Dedifferentiated amniotic fluid mesenchymal stem cell (primary cell): ENCODE measurements around the gene SLC5A8.
"Not testable (repeated sequence)": the region's sequence is repeated elsewhere in the genome, so short reads cannot be mapped to it uniquely, and the experiment has no call there.

Source experiments
- DNase-seq: peaks from one replicate; pipeline ENCODE4 v3.0.0-alpha.2; 2016; ENCODE audit errors: extremely low spot score

SLC5A8 gene

GRCh38 chr12:101172316-101172715, 37.7 kb downstream of the SLC5A8 start:
- DNase-seq, result no peak

- no peak for DNase-seq
These were observed 42.0 kb downstream of the SLC5A8 start for GRCh38 chr12:101168001-101168400.

- no peak for DNase-seq
These were observed 43.2 kb downstream of the SLC5A8 start for GRCh38 chr12:101166866-101167265.

GRCh38 chr12:101165319-101165718, 44.7 kb downstream of the SLC5A8 start:
- no peak for DNase-seq

DNA sequence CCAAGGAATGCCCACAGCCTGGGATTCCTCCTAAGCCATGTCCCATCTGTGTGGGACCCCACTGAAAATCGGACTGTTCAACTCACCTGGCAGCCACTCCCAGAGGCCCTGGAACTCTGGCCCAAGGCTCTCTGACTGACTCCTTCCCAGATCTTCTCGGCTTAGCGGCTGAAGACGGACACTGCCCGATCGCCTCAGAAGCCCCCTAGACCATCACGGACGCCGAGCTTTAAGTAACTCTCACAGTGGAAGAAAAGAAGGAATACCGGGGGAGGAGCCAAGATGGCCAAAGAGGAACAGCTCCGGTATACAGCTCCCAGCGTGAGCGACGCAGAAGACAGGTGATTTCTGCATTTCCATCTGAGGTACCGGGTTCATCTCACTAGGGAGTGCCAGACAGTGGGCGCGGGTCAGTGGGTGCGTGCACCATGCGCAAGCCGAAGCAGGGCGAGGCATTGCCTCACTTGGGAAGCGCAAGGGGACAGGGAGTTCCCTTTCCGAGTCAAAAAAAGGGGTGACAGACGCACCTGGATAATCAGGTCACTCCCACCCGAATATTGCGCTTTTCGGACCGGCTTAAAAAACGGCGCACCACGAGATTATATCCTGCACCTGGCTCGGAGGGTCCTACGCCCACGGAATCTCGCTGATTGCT, 64.1 kb downstream of the SLC5A8 start:
- not testable (repeated sequence) for DNase-seq

DNA sequence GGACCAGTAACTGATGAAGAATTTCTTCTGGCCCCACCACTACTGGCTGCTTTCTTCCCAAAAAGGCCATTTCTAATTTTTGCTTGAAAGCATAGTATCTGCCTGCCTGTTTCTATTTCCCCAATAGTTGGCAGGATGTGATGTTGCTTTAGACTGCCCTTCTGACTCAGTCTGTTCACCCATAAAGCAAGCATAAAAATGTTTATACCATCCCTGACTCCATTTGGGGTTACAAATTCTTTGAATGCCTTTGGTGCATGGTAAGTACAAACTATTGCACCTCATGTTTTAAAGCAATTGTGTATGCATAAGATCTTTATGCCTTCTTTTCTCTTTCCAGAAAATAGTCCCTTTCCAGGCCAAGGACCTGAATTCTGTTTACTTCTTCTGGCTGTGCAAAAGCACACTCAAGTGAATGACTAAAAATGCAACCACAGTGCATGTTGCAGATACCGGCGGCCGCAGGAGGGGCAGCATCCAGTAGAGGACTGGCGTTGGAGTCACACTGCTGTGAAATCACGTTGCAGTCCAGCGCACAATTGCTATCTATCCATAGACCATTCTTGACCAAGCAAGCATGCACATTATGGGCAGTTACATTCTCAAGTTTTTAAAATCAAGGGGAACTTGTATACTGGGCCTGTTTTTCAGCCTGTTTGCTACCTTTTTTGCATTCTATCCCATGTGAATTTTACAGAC, 82.4 kb downstream of the SLC5A8 start:
- peak; percentile 51 for DNase-seq

- no peak for DNase-seq
These were observed 92.2 kb downstream of the SLC5A8 start for GRCh38 chr12:101117842-101118241.

GRCh38 chr12:101116911-101117310, 93.1 kb downstream of the SLC5A8 start:
- no peak for DNase-seq

DNA sequence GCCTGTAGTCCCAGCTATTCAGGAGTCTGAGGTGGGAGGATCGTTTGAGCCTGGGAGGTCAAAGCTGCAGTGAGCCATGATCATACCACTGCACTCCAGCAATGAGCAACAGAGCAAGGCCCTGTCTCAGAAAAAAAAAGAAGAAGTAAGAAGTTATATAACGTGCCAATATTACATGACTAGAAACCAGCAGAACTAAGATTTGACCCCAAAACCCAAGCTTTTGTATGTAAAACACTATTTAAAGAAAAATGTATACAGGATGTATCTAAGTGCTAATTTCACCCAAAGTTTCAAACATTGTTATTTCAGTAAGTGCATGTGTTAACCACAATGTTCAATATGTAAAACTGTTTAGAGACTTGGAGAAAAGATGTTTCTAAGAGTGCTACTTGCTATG, 94.7 kb downstream of the SLC5A8 start:
- DNase-seq, result no peak

DNA sequence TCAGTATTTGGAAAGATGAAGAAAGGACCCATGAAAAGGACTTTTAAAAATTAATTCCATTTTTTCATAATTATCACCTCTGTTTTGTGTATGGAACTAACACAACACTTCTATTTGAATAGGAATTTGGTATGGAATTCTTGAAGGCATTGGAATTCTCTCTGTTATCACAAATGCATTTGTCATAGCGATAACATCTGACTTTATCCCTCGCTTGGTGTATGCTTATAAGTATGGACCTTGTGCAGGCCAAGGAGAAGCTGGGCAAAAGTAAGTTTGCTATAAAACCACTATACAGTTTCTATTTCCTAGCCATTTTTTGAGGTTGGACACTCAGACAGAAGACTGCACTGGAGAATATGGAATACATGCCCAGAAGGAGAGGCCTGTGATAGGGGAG, 98.6 kb downstream of the SLC5A8 start:
- no peak for DNase-seq

DNA sequence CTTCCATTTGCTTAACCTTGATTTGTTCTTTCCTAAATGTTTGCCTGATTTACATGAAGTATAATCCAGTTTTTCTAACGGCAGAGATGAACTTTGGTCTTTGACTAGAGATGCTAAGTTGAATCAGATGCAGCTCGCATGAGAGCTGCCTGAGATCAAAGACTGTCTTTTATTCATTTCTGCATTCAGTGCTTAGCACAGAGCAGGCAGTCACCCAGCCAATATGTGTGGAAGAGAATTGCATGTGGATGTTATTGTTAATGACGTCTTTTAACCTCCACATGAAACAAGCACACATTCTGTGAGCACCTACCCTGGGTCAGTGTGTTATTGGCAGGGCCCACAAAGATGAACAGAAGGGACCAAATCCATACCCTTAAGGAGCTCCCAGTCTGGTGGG, 99.2 kb downstream of the SLC5A8 start:
- no peak for DNase-seq

DNA sequence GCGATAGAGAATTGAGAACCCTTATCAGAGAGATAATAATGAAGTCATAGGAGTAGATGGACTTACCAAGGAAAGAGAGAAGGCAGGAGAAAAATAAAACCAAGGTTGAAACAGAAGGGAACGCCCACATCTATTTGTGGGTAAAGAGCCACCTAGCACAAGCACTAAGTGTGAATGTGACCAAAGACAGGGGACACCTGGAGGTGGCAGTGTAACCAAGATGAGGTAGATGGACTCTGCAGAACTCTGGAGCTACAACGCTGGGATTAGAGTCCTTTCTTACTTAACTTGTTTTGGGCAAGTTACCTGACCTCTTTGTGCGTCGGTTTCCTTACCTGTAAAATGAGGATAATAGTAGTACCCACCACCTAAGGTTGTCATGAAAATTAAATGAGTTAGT, 101.9 kb downstream of the SLC5A8 start:
- no peak for DNase-seq

- DNase-seq, result no peak
These were observed 102.8 kb downstream of the SLC5A8 start for GRCh38 chr12:101107032-101107763.
